Right kidney (tissue), 1 donor: ENCODE data around the gene KRTAP1-1.
"Not testable (repeated sequence)": the region's sequence is repeated elsewhere in the genome, so short reads cannot be mapped to it uniquely, and the experiment has no call there.

Experiments
- DNase-seq: peaks from one replicate; pipeline ENCODE4 v3.0.0-alpha.2; 2016

KRTAP1-1 gene

GRCh38 chr17:41012326-41013120, 28.7 kb downstream of the KRTAP1-1 start:
- DNase-seq = no peak

- DNase-seq = no peak
Measured at GRCh38 chr17:41010441-41010840, 30.8 kb downstream of the KRTAP1-1 start.

- DNase-seq = no peak
Measured at GRCh38 chr17:41009936-41010335, 31.3 kb downstream of the KRTAP1-1 start.

- DNase-seq = no peak
Measured at GRCh38 chr17:41009301-41009760, 31.9 kb downstream of the KRTAP1-1 start.

GRCh38 chr17:41008811-41009210, 32.4 kb downstream of the KRTAP1-1 start, which contains the start of gene KRTAP3-1:
Gene KRTAP3-1, minus strand, starts transcription at chr17:41009128. Its CDS starts 54 bp downstream, at chr17:41009074.
- no peak for DNase-seq

- DNase-seq = no peak
Measured at GRCh38 chr17:41004397-41004796, 36.9 kb downstream of the KRTAP1-1 start.

GRCh38 chr17:41003926-41004325, 37.3 kb downstream of the KRTAP1-1 start:
- no peak for DNase-seq

GRCh38 chr17:41002814-41003213, 38.4 kb downstream of the KRTAP1-1 start:
- DNase-seq = no peak

GRCh38 chr17:41001795-41002194, 39.5 kb downstream of the KRTAP1-1 start:
- DNase-seq = no peak

GRCh38 chr17:40999563-40999962, 41.7 kb downstream of the KRTAP1-1 start, which contains the start of gene KRTAP3-2:
Gene KRTAP3-2, minus strand, starts transcription at chr17:40999906. Its CDS starts 53 bp downstream, at chr17:40999853.
- DNase-seq = not testable (repeated sequence)

- DNase-seq = no peak
Measured at GRCh38 chr17:40997361-40997760, 43.9 kb downstream of the KRTAP1-1 start.

- DNase-seq = no peak
Measured at GRCh38 chr17:40996829-40997228, 44.4 kb downstream of the KRTAP1-1 start.

- no peak for DNase-seq
Measured at GRCh38 chr17:40995116-40995515, 46.1 kb downstream of the KRTAP1-1 start.

- no peak for DNase-seq
Measured at GRCh38 chr17:40993839-40994238, 47.4 kb downstream of the KRTAP1-1 start, which contains the start of gene KRTAP3-3. Gene KRTAP3-3, minus strand, starts transcription at chr17:40994164. Its CDS starts 67 bp downstream, at chr17:40994097.

- no peak for DNase-seq
Measured at GRCh38 chr17:40993084-40993483, 48.2 kb downstream of the KRTAP1-1 start.

GRCh38 chr17:40992666-40993065, 48.6 kb downstream of the KRTAP1-1 start:
- DNase-seq = no peak
